ENCODE measurements around the gene USP40. TPM values are rescaled to one million over a fixed set of nuclear protein-coding genes. Genes with fewer than 3 reads are reported as not detected.

Gene USP40
- total RNA-seq = 15.3 and 29.8 TPM in 2 replicates

GRCh38 chr2:233566141-233566956 lies at the start of gene USP40:
Gene USP40 (minus strand): TSS chr2:233566782. CDS start chr2:233565554, 1,228 bp downstream.

Other genes starting within 250 kb of the USP40 start
- gene DGKD, start 212.3 kb downstream of the USP40 start, total RNA-seq = 7.8 and 8.2 TPM in 2 replicates
- not detected in 2 replicates for gene UGT1A8, start 50.9 kb upstream of the USP40 start, total RNA-seq
- gene UGT1A10, start 69.7 kb upstream of the USP40 start, total RNA-seq = not detected in 2 replicates
- gene UGT1A9, start 105.1 kb upstream of the USP40 start, total RNA-seq = 0.15 TPM in 1 of 2 replicates, not detected in the other
- not detected in 2 replicates for gene UGT1A7, start 115.1 kb upstream of the USP40 start, total RNA-seq
- not detected in 2 replicates for gene UGT1A6, start 126.1 kb upstream of the USP40 start, total RNA-seq
- gene UGT1A5, start 146.1 kb upstream of the USP40 start, total RNA-seq = not detected in 2 replicates
- gene UGT1A4, start 152.0 kb upstream of the USP40 start, total RNA-seq = not detected in 2 replicates
- gene UGT1A3, start 162.3 kb upstream of the USP40 start, total RNA-seq = not detected in 2 replicates
- gene UGT1A1, start 193.5 kb upstream of the USP40 start, total RNA-seq = not detected in 2 replicates
- not detected in 2 replicates for gene MROH2A, start 211.5 kb upstream of the USP40 start, total RNA-seq

Measured in epithelial cell of umbilical artery (primary cell).